ENCODE data around the gene COL6A5.

Gene COL6A5

DNA sequence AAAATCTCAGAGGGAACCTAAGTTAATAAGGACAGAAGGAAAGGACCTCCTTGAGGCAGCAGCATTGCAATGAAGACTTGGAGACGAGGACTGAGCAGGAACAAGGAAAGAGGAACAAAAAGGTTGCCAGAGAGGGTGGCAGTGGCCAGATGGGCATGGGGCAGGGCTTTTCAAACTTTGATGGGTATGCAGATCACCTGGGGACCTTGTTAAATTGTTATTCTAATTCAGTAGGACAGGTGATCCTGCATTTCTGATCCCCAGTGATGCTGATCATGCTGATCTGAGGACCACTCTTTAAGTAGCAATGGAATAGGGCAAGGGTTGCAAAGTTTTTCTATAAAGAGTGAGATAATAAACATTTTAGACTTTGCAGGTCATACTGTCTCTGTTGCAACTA lies 182.6 kb downstream of the COL6A5 start:
- DNase-seq, result no peak

DNA sequence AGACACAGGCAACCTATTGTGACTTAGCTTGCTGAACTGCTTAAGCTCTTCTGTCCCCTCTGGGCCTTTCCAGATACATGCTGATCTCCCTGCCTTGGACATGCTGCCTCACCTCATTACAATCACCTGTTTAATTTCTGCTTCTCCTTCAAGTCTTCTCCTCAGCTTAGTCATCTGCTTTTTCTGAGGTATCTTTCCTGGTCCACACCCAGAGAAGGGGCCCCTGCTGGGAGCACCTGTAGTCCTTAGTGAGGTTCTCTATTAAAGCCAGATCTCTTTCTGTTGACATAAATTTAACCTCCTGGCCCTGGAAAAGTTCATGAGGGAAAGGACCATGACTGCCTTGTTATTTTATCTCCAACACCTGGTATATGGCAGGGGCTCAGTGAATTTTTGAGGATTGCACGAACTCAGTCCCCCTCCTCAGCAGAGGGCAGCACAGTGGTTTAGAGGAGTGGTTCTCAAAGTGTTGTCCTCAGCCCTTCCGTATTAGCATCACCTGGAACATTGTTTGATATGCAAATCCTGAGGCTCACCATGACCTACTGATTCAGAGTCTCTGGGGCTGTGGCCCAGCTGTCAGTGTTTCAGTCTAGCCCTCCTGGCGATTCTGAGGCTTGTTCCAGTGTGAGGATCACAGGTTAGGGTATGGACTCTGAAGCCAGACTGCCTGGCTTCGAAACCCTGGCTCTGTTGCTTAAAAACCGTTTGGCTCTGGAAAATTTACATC lies 184.2 kb downstream of the COL6A5 start:
- DNase-seq, result no peak

DNA sequence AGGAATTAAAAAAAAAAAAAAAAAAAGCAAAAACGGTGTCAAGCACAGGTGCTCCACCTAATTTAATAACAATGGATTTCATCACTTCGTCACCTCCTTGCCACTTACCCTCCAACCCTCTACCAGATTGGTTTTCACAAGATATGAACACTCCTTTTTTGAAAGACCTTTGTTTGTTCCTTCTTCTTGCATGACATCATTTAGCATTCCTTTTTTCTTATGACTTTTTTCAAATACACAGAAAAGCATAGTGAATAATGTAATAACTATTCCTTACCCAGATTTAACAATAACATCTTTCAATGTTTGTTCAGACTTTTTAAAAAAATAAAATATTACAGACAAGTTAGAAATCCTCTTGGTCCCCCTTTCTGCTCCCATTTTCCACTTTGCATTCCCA lies 187.8 kb downstream of the COL6A5 start:
- DNase-seq, result no peak

Data from NCI-H2029 (cell line).